Measurements from ENCODE around the gene NEK4. TPM values are rescaled to one million over a fixed set of nuclear protein-coding genes. Genes with fewer than 3 reads are reported as not detected.

NEK4 gene
- 10 to 100 TPM; 17.4 to 28.0 (median 26.3) TPM for total RNA-seq
- polyA plus RNA-seq, result 1 to 10 TPM; 3.2 to 5.5 (median 4.9) TPM
- long read RNA-seq, donor 1, partial matches to known transcripts, result 5 of 5 reads
- long read RNA-seq, donor 1, other reads (novel, unspliced or antisense), result 0 of 5 reads
- long read RNA-seq, donor 2, full-length matches to known transcripts, result 1 of 1 reads
- long read RNA-seq, donor 2, partial matches to known transcripts, result 0 of 1 reads
- long read RNA-seq, donor 2, other reads (novel, unspliced or antisense), result 0 of 1 reads

DNA sequence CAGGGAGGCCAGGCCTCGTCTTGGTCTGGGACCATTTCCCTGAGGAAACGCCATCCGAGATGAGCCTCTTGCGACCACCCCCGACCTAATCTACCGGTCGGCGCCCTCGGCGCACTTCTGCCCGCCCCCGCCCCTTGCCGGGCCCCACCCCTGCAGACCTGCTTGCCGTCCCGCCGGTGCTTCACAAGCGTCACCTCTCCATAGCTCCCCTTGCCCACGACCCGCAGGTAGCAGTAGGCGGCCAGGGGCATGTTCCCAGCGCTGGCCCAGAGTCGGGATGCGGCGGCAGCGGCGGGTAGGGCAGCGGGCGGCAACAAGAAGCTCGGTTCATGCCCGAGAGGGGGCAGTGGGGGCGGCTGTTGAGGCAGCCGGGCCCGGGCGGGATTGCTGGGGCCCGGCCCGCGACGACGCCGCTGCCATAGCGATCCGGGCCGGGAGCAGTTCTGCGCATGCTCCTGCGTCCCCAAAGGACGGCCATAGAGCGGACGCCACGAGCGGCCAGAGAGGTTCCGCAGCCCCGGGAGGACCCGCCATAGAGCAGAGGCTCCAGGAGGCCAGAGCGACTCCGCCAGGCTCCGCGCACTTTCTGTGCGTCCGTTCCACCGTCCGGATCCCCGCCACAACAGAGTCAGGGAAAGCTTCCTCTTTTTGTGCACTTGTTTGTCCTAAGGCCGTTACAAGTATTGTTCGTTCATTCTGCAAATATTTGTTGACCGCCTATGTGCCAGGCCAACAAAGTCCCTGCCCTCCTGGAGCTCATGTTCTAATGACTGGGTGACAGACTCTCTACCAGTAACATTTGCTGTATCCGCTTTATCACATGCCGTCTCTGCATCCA lies at the start of gene NEK4:
Gene NEK4 (minus strand): TSS at position 445 of the 838 bp plus-strand sequence. CDS start 194 bp downstream, at position 251.
- WGBS, 5 donors, result 1 to 2% (median 1%) methylated on average over 27 to 67 of the region's 67 CpGs
- DNase-seq, result peak; percentile 98
- H3K4me3 ChIP-seq, result peak within 1 kb of the TSS; percentile 82 to 94 (median 91)
- TF ChIP-seq POLR2A (IDR thresholded peaks at IDR 0.05), result peak in 1 of 3 donors; percentile 69
- peak; percentile 88 to 96 (median 92) for TF ChIP-seq POLR2AphosphoS5 (IDR thresholded peaks at IDR 0.05)
- peak in 4 of 11 experiments; percentile 9 to 29 (median 26) for TF ChIP-seq CTCF (IDR thresholded peaks at IDR 0.05 in 8 of 11, conservative IDR thresholded peaks at IDR 0.05 in 3 of 11)
- H3K27ac ChIP-seq, result peak within 1 kb of the TSS; percentile 22 to 88 (median 84)
- no peaks in the 10 kb centered on the region for H3K9me3 ChIP-seq
- intact Hi-C loops (cut with DNase I; ENCODE audit: low total_unique reads), result no loop called here
- no peaks in the 10 kb centered on the region for H3K27me3 ChIP-seq (replicated peaks in 1 of 7)
- peaks cover 9 to 34% (median 22%) of the 10 kb centered on the region in 6 donors for H3K4me1 ChIP-seq
- H3K36me3 ChIP-seq, result peaks cover 0 to 29% (median 19%) of the 10 kb centered on the region in 6 donors

DNA sequence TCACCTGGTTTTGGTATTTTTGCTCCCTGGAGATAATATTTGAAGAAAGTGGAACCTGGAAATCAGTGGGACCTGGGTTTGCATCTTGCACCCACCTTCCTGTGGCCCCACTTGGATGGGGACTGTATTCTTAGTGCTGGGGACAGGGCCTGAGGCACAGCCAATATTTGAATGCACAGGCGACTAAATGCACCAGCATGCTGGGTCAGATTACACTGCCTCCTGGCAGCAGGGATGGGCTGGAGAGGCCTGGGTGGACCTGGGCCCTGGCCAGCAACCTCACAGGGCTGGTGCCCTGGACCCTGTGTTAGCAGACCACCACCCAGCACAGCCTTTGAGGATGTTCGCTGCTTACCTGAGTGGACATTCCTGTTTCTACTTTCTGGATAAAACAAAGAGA lies 49.2 kb upstream of the NEK4 start:
- H3K4me1 ChIP-seq, result no peaks in the 10 kb centered on the region
- intact Hi-C loops (cut with DNase I; ENCODE audit: low total_unique reads), result no loop called here
- H3K36me3 ChIP-seq, result peaks cover 0 to 70% (median 15%) of the 10 kb centered on the region in 6 donors
- TF ChIP-seq POLR2AphosphoS5 (IDR thresholded peaks at IDR 0.05) (no peak), CTCF (IDR thresholded peaks at IDR 0.05 in 8 of 11, conservative IDR thresholded peaks at IDR 0.05 in 3 of 11) (no peak), POLR2A (IDR thresholded peaks at IDR 0.05) (no peak)
- no peak for DNase-seq
- H3K4me3 ChIP-seq, result no peak overlapping the region
- 78 to 100% (median 90%) methylated on average over 2 of the region's 2 CpGs for WGBS, 5 donors
- H3K27me3 ChIP-seq (replicated peaks in 1 of 7), result no peaks in the 10 kb centered on the region
- H3K9me3 ChIP-seq, result no peaks in the 10 kb centered on the region
- no peak overlapping the region for H3K27ac ChIP-seq

DNA sequence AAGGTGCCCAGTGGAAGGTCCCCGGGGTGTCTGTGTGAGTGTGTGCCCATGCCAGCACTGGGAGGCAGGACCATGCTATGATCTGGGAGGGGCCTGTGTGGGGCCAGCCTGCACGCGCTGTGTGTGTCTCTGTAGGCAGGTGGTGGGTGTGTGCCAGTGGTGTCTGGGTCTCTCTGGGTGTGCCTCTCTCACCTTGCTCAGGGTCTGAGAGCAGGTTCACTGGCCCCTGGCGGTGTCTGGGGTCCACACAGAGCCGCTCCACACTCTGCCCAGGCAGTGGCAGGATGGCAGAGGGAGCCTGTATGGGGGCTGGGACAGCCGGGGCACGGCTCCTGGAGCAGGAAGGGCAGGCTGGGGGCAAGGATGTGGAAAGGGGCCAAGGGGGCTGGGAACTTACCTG lies 47.1 kb upstream of the NEK4 start:
- intact Hi-C loops (cut with DNase I; ENCODE audit: low total_unique reads), result no loop called here
- Histone ChIP-seq H3K4me3 (no peak overlapping the region), H3K36me3 (peaks cover 0 to 54% (median 3%) of the 10 kb centered on the region in 6 donors), H3K27me3 (replicated peaks in 1 of 7) (no peaks in the 10 kb centered on the region), H3K4me1 (no peaks in the 10 kb centered on the region), H3K27ac (no peak overlapping the region), H3K9me3 (no peaks in the 10 kb centered on the region)
- TF ChIP-seq POLR2A (IDR thresholded peaks at IDR 0.05), result no peak
- no peak for TF ChIP-seq CTCF (IDR thresholded peaks at IDR 0.05 in 8 of 11, conservative IDR thresholded peaks at IDR 0.05 in 3 of 11)
- no peak for TF ChIP-seq POLR2AphosphoS5 (IDR thresholded peaks at IDR 0.05)
- 60 to 94% (median 90%) methylated on average over 4 to 7 of the region's 7 CpGs for WGBS, 5 donors
- DNase-seq, result no peak

- no peak for DNase-seq
- Histone ChIP-seq H3K36me3 (peaks cover 0 to 49% (median 3%) of the 10 kb centered on the region in 6 donors), H3K27me3 (replicated peaks in 1 of 7) (no peaks in the 10 kb centered on the region), H3K27ac (no peak overlapping the region), H3K9me3 (no peaks in the 10 kb centered on the region), H3K4me1 (no peaks in the 10 kb centered on the region), H3K4me3 (no peak overlapping the region)
- intact Hi-C loops (cut with DNase I; ENCODE audit: low total_unique reads), result no loop called here
- WGBS, 5 donors, result 93 to 97% (median 94%) methylated on average over 8 to 10 of the region's 10 CpGs
- TF ChIP-seq CTCF (IDR thresholded peaks at IDR 0.05 in 8 of 11, conservative IDR thresholded peaks at IDR 0.05 in 3 of 11) (no peak), POLR2A (IDR thresholded peaks at IDR 0.05) (no peak), POLR2AphosphoS5 (IDR thresholded peaks at IDR 0.05) (no peak)
Observed at GRCh38 chr3:52817221-52817620, 46.5 kb upstream of the NEK4 start.
